ENCODE data around the gene PDE11A.

DNA sequence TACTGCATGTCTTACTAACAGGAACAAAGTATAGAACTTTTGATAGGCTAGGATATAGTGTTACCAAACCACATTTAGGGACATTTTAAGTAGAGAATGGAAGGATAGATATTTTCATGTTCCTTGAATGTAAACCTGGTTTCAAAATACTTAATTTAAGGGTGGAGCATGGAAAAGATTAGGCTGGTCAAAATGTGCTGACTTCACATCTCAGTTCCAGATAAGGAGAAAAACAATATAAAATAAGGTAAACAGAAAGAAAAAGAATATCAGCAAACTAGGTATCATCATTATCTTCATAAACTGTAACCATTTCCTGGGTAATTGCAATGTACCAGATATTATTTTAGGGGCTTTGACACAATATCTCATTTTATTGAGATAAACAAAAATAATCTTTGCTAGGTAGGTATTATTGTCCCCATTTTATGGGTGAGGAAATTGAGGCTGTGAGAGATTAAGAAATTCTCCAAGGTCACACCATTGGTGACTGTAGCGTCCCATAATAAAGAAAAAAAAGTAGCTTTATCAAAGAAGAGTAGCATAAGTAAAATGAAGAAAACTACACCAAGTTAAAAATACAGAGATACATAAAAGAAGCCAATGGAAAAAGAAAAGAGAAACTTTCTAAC, 3.6 kb downstream of the PDE11A start:
- TF ChIP-seq POLR2A (IDR thresholded peaks at IDR 0.05) (no peak), CTCF (IDR thresholded peaks at IDR 0.05) (no peak), EP300 (IDR thresholded peaks at IDR 0.05) (no peak)

Data from tibial nerve (tissue), 4 donors.